HG03175 (cell line): ENCODE results near the gene ZNF283.
"Not testable (repeated sequence)": the region's sequence is repeated elsewhere in the genome, so short reads cannot be mapped to it uniquely, and the experiment has no call there.

ENCODE experiments used
- ATAC-seq: cut with Tn5 transposase; IDR thresholded peaks from one replicate; pipeline ENCODE4 v1.9.1; 2021; ENCODE audit warnings: mild to moderate bottlenecking, moderate library complexity; ENCODE audit not compliant: unreplicated experiment

ZNF283 gene

GRCh38 chr19:43842007-43842406, 14.9 kb downstream of the ZNF283 start:
- ATAC-seq, result no peak

- ATAC-seq, result no peak
Measured at GRCh38 chr19:43847246-43847645, 20.1 kb downstream of the ZNF283 start.

DNA sequence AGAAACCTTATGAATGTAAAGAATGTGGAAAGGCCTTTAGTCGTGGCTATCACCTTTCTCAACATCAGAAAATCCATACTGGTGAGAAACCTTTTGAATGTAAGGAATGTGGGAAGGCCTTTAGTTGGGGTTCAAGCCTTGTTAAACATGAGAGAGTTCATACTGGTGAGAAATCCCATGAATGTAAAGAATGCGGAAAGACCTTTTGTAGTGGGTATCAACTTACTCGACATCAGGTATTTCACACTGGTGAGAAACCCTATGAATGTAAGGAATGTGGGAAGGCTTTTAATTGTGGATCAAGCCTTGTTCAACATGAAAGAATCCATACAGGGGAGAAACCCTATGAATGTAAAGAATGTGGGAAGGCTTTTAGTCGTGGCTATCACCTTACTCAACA, 20.8 kb downstream of the ZNF283 start:
- no peak for ATAC-seq

- no peak for ATAC-seq
Measured at GRCh38 chr19:43848821-43849220, 21.7 kb downstream of the ZNF283 start.

DNA sequence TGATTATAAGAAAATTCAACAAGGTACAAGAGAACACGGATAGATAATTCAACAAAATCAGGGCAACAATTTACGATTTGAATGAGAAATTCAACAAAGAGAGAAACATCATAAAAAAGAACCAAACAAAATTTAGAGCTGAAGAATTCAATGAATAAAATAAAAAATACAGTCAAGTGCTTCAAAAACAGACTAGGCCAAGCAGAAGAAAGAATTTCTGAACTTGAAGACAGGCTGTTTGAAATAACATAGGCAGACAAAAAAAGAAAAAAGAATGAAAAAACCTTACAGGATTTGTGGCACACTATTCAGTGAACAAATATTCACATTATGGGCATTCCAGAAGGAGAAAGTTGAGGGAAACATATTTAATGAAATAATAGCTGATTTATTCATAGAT, 31.1 kb downstream of the ZNF283 start:
- ATAC-seq, result no peak

DNA sequence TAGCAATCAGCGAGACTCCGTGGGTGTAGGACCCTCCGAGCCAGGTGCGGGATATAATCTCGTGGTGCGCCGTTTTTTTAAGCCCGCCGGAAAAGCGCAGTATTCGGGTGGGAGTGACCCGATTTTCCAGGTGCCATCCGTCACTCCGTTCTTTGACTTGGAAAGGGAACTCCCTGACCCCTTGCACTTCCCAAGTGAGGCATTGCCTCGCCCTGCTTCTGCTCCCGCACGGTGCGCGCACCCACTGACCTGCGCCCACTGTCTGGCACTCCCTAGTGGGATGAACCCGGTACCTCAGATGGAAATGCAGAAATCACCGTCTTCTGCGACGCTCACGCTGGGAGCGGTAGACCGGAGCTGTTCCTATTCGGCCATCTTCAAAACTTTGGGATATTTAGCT, 39.8 kb downstream of the ZNF283 start:
- ATAC-seq, result not testable (repeated sequence)

GRCh38 chr19:43872547-43873336, 45.6 kb downstream of the ZNF283 start:
- ATAC-seq, result no peak

DNA sequence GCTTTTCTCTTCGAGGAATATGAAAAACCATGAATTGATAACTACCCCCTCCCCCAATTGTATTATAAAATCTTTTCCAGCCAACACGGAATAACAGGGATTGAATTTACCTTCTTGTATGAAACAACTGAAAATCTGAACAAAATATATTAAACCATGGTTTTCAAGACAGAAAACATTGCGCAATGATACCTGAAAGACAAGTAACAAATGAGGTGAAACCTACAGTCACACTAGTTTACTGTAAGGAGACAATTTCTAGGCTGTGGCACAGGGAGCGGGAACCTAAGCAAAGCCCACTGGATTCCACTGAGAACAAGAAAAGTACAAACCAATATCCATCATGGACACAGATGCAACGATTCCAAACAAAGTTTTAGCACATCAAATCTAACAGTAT, 53.4 kb downstream of the ZNF283 start:
- no peak for ATAC-seq

DNA sequence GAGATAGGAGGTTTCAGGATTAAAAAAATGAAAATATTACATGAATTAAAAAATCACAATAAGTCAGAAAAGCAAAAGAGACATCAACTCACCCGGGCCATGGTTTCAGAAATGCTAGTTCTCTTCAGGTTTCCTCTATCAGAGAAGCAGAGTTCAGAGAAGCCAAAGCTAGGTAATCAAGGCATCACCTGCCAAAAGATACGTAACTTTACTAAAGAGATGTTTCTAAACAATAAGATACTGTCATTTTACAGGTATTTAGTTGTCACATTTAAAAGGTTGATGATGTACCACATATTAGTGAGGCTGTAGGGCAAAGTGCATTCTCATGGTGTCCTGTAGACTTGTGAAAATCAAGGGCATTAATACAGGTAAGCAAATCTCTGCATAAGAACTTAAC, 56.7 kb downstream of the ZNF283 start, which contains the start of gene ZNF404:
Gene ZNF404, minus strand, starts transcription at position 101 of the 400 bp plus-strand sequence.
- ATAC-seq, result no peak

DNA sequence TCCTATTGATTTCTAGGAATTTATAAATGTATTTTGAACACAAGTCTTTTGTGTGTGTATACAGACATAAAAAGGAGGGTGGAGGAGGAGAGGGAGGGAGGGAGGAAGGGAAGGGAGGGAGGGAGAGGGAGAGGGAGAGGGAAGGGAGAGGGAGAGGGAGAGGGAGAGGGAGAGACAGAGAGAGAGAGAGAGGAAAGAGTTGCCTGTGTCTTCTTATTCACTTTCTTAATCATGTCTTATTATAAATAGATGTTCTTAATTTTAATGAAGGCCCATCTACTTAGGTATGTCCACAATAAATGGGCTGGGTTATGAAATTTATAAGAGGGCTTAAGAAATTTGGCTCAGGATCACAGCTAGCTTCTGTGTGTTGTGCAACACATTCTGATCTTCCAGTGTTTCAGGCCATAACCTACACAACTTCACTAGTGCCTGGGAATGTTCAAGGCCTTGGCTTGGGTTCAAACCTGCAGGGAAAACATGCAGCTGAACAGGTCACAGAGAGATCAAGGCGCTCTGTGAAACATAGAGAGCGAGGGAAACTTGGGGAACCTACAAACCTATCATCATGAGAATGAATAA, 68.7 kb downstream of the ZNF283 start:
- ATAC-seq, result no peak
